Measurements from ENCODE around the gene MCTP1.

GRCh38 chr5:95060098-95060497 is 224.8 kb downstream of the MCTP1 start:
- TF ChIP-seq, protein P1, sequence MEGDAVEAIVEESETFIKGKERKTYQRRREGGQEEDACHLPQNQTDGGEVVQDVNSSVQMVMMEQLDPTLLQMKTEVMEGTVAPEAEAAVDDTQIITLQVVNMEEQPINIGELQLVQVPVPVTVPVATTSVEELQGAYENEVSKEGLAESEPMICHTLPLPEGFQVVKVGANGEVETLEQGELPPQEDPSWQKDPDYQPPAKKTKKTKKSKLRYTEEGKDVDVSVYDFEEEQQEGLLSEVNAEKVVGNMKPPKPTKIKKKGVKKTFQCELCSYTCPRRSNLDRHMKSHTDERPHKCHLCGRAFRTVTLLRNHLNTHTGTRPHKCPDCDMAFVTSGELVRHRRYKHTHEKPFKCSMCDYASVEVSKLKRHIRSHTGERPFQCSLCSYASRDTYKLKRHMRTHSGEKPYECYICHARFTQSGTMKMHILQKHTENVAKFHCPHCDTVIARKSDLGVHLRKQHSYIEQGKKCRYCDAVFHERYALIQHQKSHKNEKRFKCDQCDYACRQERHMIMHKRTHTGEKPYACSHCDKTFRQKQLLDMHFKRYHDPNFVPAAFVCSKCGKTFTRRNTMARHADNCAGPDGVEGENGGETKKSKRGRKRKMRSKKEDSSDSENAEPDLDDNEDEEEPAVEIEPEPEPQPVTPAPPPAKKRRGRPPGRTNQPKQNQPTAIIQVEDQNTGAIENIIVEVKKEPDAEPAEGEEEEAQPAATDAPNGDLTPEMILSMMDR (conservative IDR thresholded peaks at IDR 0.05; ENCODE audit: low read length) = no peak
- TF ChIP-seq EZH2phosphoT487 (IDR thresholded peaks at IDR 0.05; ENCODE audit: borderline replicate concordance) = no peak
